IMR-90 (cell line): Measurements from ENCODE around the gene DAGLA. TPM values are rescaled to one million over a fixed set of nuclear protein-coding genes. Genes with fewer than 3 reads are reported as not detected.

Experiments used
- ATAC-seq: fragments of 200-7000 bp; cut with Tn5 transposase; 2 replicates; pipeline ENCODE4 v1.9.1; 2020; ENCODE audit warnings: low read depth, mild to moderate bottlenecking, moderate library complexity
- BruUV-seq: library from RNA; stranded (reverse); fragments of 400-500 nt; replicated peaks from 2 replicates; lab custom pipeline; 2021; lab: Mats Ljungman, UMichigan
- CTCF ChIA-PET: fragments of 300-600 bp; formaldehyde crosslinking; extraction: SDS; loops from one replicate; lab custom pipeline; 2021; ENCODE audit warnings: antibody characterized with exemption; lab: Yijun Ruan, JAX
- POLR2A ChIA-PET: fragments of 300-600 bp; sonication (Branson Sonifier 250); formaldehyde crosslinking; loops from one replicate; lab custom pipeline; 2022; ENCODE audit warnings: antibody characterized with exemption; ENCODE audit not compliant: unreplicated experiment; lab: Charles Lee
- DNase-seq: peaks from one replicate; pipeline ENCODE4 v3.0.0; 2013
- H2AFZ ChIP-seq: replicated peaks from 2 replicates; pipeline ENCODE3; 2013; ENCODE audit warnings: low read length, mild to moderate bottlenecking; ENCODE audit not compliant: poor library complexity
- H2AK5ac ChIP-seq: 2 replicates; pipeline ENCODE4 v1.6.1; 2013; ENCODE audit warnings: low read depth, low read length, inconsistent platforms
- H2AK9ac ChIP-seq: replicated peaks from 2 replicates; pipeline ENCODE3; 2013; ENCODE audit warnings: mild to moderate bottlenecking, low read depth, low read length, moderate library complexity; ENCODE audit not compliant: poor library complexity
- H2BK120ac ChIP-seq: 2 replicates; pipeline ENCODE4 v1.6.1; 2013; ENCODE audit warnings: low read depth, low read length, inconsistent platforms
- H2BK15ac ChIP-seq: 3 replicates; pipeline ENCODE4 v1.6.1; 2013; ENCODE audit warnings: low read depth, low read length, inconsistent platforms
- H2BK20ac ChIP-seq: 2 replicates; pipeline ENCODE4 v1.6.1; 2013; ENCODE audit warnings: low read depth, mild to moderate bottlenecking, inconsistent platforms, low read length, moderate library complexity
- H2BK5ac ChIP-seq: 2 replicates; pipeline ENCODE4 v1.6.1; 2013; ENCODE audit warnings: mild to moderate bottlenecking, low read depth, low read length, inconsistent platforms; ENCODE audit not compliant: poor library complexity, severe bottlenecking
- H3K14ac ChIP-seq: replicated peaks from 2 replicates; pipeline ENCODE4 v1.6.1; 2013; ENCODE audit warnings: low read depth, low read length, inconsistent platforms
- H3K18ac ChIP-seq: 2 replicates; pipeline ENCODE4 v1.6.1; 2013; ENCODE audit warnings: low read depth, low read length, control low read depth
- H3K23ac ChIP-seq: 2 replicates; pipeline ENCODE4 v1.6.1; 2013; ENCODE audit warnings: low read depth, low read length, inconsistent platforms
- H3K27ac ChIP-seq: 2 replicates; pipeline ENCODE4 v1.5.1; 2013; ENCODE audit warnings: mild to moderate bottlenecking, control low read depth, low read length; ENCODE audit not compliant: insufficient read depth
- H3K27me3 ChIP-seq: 2 replicates; pipeline ENCODE4 v1.6.1; 2013; ENCODE audit warnings: low read length; ENCODE audit not compliant: control insufficient read depth, insufficient read depth
- H3K36me3 ChIP-seq: 2 replicates; pipeline ENCODE4 v1.6.1; 2013; ENCODE audit warnings: low read length, mixed read lengths; ENCODE audit not compliant: control insufficient read depth, insufficient read depth
- H3K4ac ChIP-seq: 2 replicates; pipeline ENCODE4 v1.6.1; 2013; ENCODE audit warnings: low read depth, low read length, inconsistent platforms
- H3K4me1 ChIP-seq: 2 replicates; pipeline ENCODE4 v1.6.1; 2013; ENCODE audit warnings: low read length, mixed read lengths; ENCODE audit not compliant: control insufficient read depth, insufficient read depth
- H3K4me2 ChIP-seq: 2 replicates; pipeline ENCODE4 v1.6.1; 2013; ENCODE audit warnings: low read depth, mild to moderate bottlenecking, control low read depth, low read length, moderate library complexity
- H3K4me3 ChIP-seq: 2 replicates; pipeline ENCODE4 v1.5.1; 2013; ENCODE audit warnings: low read depth, mild to moderate bottlenecking, control low read depth, low read length, moderate library complexity; ENCODE audit not compliant: insufficient read depth
- H3K56ac ChIP-seq: 2 replicates; pipeline ENCODE4 v1.6.1; 2013; ENCODE audit warnings: low read length, inconsistent platforms; ENCODE audit not compliant: insufficient read depth; ENCODE audit errors: extremely low read depth
- H3K79me1 ChIP-seq, 2 experiments: 2 replicates each; pipeline ENCODE4 v1.6.1; 2013; ENCODE audit warnings: low read length in 2 of 2, inconsistent platforms in 1 of 2, low read depth in 1 of 2
- H3K9ac ChIP-seq: 2 replicates; pipeline ENCODE4 v1.6.1; 2013; ENCODE audit warnings: low read depth, low read length, control low read depth
- H3K9me1 ChIP-seq: 2 replicates; pipeline ENCODE4 v1.6.1; 2013; ENCODE audit warnings: low read length, inconsistent platforms; ENCODE audit not compliant: insufficient read depth
- H3K9me3 ChIP-seq: 2 replicates; pipeline ENCODE4 v1.6.1; 2013; ENCODE audit warnings: low read length; ENCODE audit not compliant: control insufficient read depth, insufficient read depth
- H4K20me1 ChIP-seq: 2 replicates; pipeline ENCODE4 v1.6.1; 2013; ENCODE audit warnings: low read length, inconsistent platforms; ENCODE audit not compliant: insufficient read depth
- H4K5ac ChIP-seq: 2 replicates; pipeline ENCODE4 v1.6.1; 2013; ENCODE audit warnings: mild to moderate bottlenecking, low read depth, low read length, control low read depth
- H4K8ac ChIP-seq, 2 experiments: 2 replicates each; pipeline ENCODE4 v1.6.1; 2013; ENCODE audit warnings: low read depth in 2 of 2, low read length in 2 of 2, control low read depth in 1 of 2, inconsistent platforms in 1 of 2
- H4K91ac ChIP-seq: 2 replicates; pipeline ENCODE4 v1.6.1; 2013; ENCODE audit warnings: low read depth, low read length, inconsistent platforms; ENCODE audit not compliant: insufficient read depth
- BHLHE40 ChIP-seq: fragments of 150-350 bp; IDR thresholded peaks from 2 replicates; pipeline ENCODE4 v1.6.1; 2016; ENCODE audit warnings: mild to moderate bottlenecking, low read depth, low read length
- CEBPB ChIP-seq: IDR thresholded peaks from 2 replicates; pipeline ENCODE4 v1.6.1; 2012; ENCODE audit warnings: low read depth, low read length, improper control_type of control experiment
- CHD1 ChIP-seq: IDR thresholded peaks from 2 replicates; pipeline ENCODE4 v1.6.1; 2012; ENCODE audit warnings: low read depth, low read length, improper control_type of control experiment
- CTCF ChIP-seq: conservative IDR thresholded peaks from 2 replicates; pipeline ENCODE4 v1.5.1; 2012; ENCODE audit warnings: mild to moderate bottlenecking, low read depth, low read length, improper control_type of control experiment
- ELK1 ChIP-seq: fragments of 150-350 bp; IDR thresholded peaks from 2 replicates; pipeline ENCODE4 v1.6.1; 2016; ENCODE audit warnings: low read depth, mild to moderate bottlenecking, low read length, moderate library complexity, borderline replicate concordance
- FOS ChIP-seq: fragments of 150-350 bp; IDR thresholded peaks from 2 replicates; pipeline ENCODE4 v1.6.1; 2016; ENCODE audit warnings: low read depth, low read length
- MAFK ChIP-seq: IDR thresholded peaks from 2 replicates; pipeline ENCODE4 v1.6.1; 2012; ENCODE audit warnings: low read depth, low read length, improper control_type of control experiment
- MXI1 ChIP-seq: IDR thresholded peaks from 2 replicates; pipeline ENCODE4 v1.6.1; 2012; ENCODE audit warnings: low read depth, mild to moderate bottlenecking, low read length, moderate library complexity, borderline replicate concordance
- POLR2A ChIP-seq: IDR thresholded peaks from 2 replicates; pipeline ENCODE4 v1.6.1; 2012; ENCODE audit warnings: mild to moderate bottlenecking, low read depth, low read length
- RCOR1 ChIP-seq: IDR thresholded peaks from 2 replicates; pipeline ENCODE4 v1.6.1; 2012; ENCODE audit warnings: mild to moderate bottlenecking, low read length, improper control_type of control experiment; ENCODE audit not compliant: insufficient replicate concordance
- RFX5 ChIP-seq: IDR thresholded peaks from 2 replicates; pipeline ENCODE4 v1.8.0; 2012; ENCODE audit warnings: low read depth, mild to moderate bottlenecking, low read length, moderate library complexity
- WGBS, 2 experiments: methylation state at CpG; one replicate each; pipeline versions ENCODE4 v1.1.5 to v1.1.7; 2013; ENCODE audit warnings: missing lambda C conversion rate in 2 of 2; ENCODE audit not compliant: insufficient read length in 1 of 2; ENCODE audit errors: extremely low coverage in 2 of 2; 5-methylcytosine and 5-hydroxymethylcytosine counted together
- dilution Hi-C: fragments of 300-500 bp; cut with HindIII; formaldehyde crosslinking; loops from one replicate; pipeline ENCODE4 v1.14.3; 2018; ENCODE audit warnings: low sequenced_read_pairs; ENCODE audit not compliant: unreplicated experiment
- in situ Hi-C: fragments of 300-500 bp; cut with MboI; formaldehyde crosslinking; loops from 3 replicates; pipeline ENCODE4 v1.14.3; 2019; ENCODE audit warnings: low sequenced_read_pairs, inconsistent platforms, mixed read lengths
- intact Hi-C: fragments of 100-400 bp; cut with micrococcal nuclease; formaldehyde crosslinking; loops from 2 replicates; pipeline ENCODE4 v1.10.0; 2022
- polyA plus RNA-seq, 3 experiments: library from polyadenylated mRNA; depleted of rRNA; stranded (reverse); fragments of >200 nt; gene quantifications; 2 replicates each; pipeline ENCODE4 v1.2.3, GENCODE V29; 2012; ENCODE audit warnings: low replicate concordance in 1 of 3
- total RNA-seq: library from RNA; depleted of rRNA; stranded (reverse); fragments of >200 nt; gene quantifications from 2 replicates; pipeline ENCODE4 v1.2.3, GENCODE V29; 2012

DAGLA gene
- total and polyA plus RNA-seq, 2 of the 4 experiments (the other 2 are of a cell fraction), result 0.90 to 3.8 TPM

- TF ChIP-seq BHLHE40 (no peak), POLR2A (no peak), RFX5 (no peak), MAFK (no peak), ELK1 (no peak), MXI1 (no peak), CHD1 (no peak), RCOR1 (no peak), FOS (no peak), CEBPB (no peak), CTCF (no peak)
- Histone ChIP-seq H2BK5ac (no peak overlapping the region), H3K27ac (no peak overlapping the region), H2BK15ac (no peak overlapping the region), H3K27me3 (no peaks in the 10 kb centered on the region), H3K79me1 (peaks cover 0 to 2% of the 10 kb centered on the region in 2 experiments; a peak in 2 of 4 replicates), H3K4me1 (peaks cover 3% of the 10 kb centered on the region; the same call in 1 of the 2 replicates), H4K91ac (no peak overlapping the region), H3K56ac (no peak overlapping the region), H3K9ac (no peak overlapping the region), H2AK5ac (no peak overlapping the region), H2BK120ac (no peak overlapping the region), H3K9me3 (no peaks in the 10 kb centered on the region), H3K4me2 (no peak overlapping the region), H2BK20ac (no peak overlapping the region), H2AFZ (no peak overlapping the region), H3K36me3 (peaks cover 18% of the 10 kb centered on the region; the same call in 1 of the 2 replicates), H3K9me1 (peaks cover 1% of the 10 kb centered on the region; the same call in 1 of the 2 replicates), H4K20me1 (no peaks in the 10 kb centered on the region), H4K5ac (no peak overlapping the region), H2AK9ac (no peak overlapping the region), H3K14ac (no peak overlapping the region), H3K18ac (no peak overlapping the region), H3K4ac (no peak overlapping the region), H3K4me3 (no peak overlapping the region), H3K23ac (no peak overlapping the region), H4K8ac (no peak overlapping the region)
- dilution Hi-C loops, result no loop called here
- DNase-seq, result no peak
- in situ Hi-C loops, result no loop called here
- no TSS peak for BruUV-seq
- ATAC-seq, result no peak
- 95% methylated on average over 4 of the region's 9 CpGs; no CpG with 5 or more reads in 1 of the 2 experiments for WGBS, 2 experiments
- POLR2A ChIA-PET, result no interaction called here
- CTCF ChIA-PET, result interaction anchor here (1.7 kb wide), 1 partner anchor 9 kb away, joined by 9 read pairs; no protein-coding TSS in a partner anchor
- intact Hi-C loops, result no loop called here
Observed at GRCh38 chr11:61724437-61724836, 44.2 kb downstream of the DAGLA start.
